C4-2B (cell line): Measurements from ENCODE around the gene TXNDC12.

Experiments used
- ZFX ChIP-seq: fragments of 450-650 bp; IDR thresholded peaks from 2 replicates; pipeline ENCODE4 v1.6.1; 2017
- TF ChIP-seq, protein P1 (sequence below): fragments of 450-650 bp; conservative IDR thresholded peaks from 2 replicates; pipeline ENCODE4 v1.5.1; 2017; ENCODE audit warnings: mild to moderate bottlenecking

DNA sequence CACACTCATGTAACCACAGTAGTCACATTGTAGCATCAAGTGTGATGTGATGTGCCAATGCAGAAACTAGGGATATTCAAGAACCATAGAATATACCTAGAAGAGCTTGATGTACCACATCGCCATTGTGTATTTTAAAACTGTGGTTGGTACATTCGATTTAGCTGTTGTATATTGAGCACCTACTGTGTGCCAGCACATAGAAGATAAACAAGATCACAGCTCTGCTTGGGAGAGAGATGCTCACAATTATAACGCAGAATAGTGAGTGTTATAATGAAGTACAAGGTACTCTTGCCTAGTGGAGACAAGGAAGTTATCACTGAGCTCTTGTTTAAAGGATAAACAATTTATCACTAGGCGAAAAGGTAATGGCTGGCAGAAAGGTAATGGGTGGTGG lies 5.8 kb upstream of the TXNDC12 start:
- TF ChIP-seq, protein P1, sequence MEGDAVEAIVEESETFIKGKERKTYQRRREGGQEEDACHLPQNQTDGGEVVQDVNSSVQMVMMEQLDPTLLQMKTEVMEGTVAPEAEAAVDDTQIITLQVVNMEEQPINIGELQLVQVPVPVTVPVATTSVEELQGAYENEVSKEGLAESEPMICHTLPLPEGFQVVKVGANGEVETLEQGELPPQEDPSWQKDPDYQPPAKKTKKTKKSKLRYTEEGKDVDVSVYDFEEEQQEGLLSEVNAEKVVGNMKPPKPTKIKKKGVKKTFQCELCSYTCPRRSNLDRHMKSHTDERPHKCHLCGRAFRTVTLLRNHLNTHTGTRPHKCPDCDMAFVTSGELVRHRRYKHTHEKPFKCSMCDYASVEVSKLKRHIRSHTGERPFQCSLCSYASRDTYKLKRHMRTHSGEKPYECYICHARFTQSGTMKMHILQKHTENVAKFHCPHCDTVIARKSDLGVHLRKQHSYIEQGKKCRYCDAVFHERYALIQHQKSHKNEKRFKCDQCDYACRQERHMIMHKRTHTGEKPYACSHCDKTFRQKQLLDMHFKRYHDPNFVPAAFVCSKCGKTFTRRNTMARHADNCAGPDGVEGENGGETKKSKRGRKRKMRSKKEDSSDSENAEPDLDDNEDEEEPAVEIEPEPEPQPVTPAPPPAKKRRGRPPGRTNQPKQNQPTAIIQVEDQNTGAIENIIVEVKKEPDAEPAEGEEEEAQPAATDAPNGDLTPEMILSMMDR, result no peak
- no peak for TF ChIP-seq ZFX
